Omental fat pad (tissue), 4 donors: ENCODE measurements around the gene KRT15. TPM values are rescaled to one million over a fixed set of nuclear protein-coding genes. Genes with fewer than 3 reads are reported as not detected.

Experiments
- ATAC-seq: fragments of 150-250 bp; one replicate; pipeline ENCODE4 v1.9.1; 2016; ENCODE audit warnings: mild to moderate bottlenecking, moderate library complexity; ENCODE audit not compliant: low FRiP score
- DNase-seq: peaks from one replicate; pipeline ENCODE4 v3.0.0-alpha.2; 2019; ENCODE audit warnings: low spot score
- CTCF ChIP-seq, 3 donors: fragments of 450-650 bp; IDR thresholded peaks; one replicate each; pipeline ENCODE4 v1.5.1; 2016 to 2017; ENCODE audit warnings: antibody characterized with exemption in 3 of 3, mild to moderate bottlenecking in 3 of 3, moderate library complexity in 2 of 3
- total RNA-seq, 4 donors: library from RNA; depleted of rRNA; stranded (reverse); fragments of >200 nt; gene quantifications; one replicate each; pipeline ENCODE4 v1.1.0, GENCODE V29; 2016

Gene KRT15
- total RNA-seq, 4 donors from 2014 or later, result 0.31 to 2.5 (median 1.8) TPM; not detected in 1

- no peak for TF ChIP-seq CTCF (IDR thresholded peaks at IDR 0.05)
- DNase-seq (no peak), ATAC-seq (no peak)
Observed at GRCh38 chr17:41549596-41550039, 30.9 kb upstream of the KRT15 start.

DNA sequence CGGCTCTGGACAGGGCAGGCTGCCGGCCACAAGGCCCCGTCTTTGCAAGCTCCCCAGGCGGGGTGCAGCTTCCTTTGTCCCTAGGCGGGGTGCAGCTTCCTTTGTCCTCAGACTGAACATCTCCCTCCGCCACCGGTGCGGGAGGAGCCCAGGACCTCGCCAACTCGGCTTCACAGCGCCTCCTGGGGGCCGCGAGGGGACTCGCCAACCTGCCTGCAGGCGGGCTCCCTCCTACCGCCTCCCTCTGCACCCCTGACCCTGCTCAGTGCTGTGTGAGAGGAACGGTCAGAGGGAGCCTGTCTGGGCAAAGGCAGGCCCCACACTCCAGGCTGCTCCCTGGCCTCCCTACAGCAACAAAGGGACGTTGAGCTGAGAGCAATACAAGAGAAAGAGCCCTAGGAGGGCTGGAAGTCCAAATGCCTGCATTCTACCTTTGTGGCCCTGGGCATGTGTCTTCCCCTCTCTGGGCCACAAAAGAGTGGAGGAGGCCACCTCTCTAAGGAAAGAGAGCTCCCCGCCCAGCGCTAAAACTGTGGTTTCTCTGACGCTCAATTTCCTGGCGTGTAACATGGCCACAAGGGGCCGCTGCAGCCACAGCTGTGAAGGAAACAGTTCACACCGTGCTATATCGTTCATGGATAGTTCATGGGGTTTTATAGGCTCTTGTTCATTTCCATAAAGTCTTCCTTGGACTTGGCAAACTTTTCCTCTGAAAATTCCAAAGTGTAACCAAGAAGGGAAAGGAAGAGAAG lies 30.3 kb upstream of the KRT15 start:
- DNase-seq (peak; percentile 81), ATAC-seq (peak; percentile 73)
- TF ChIP-seq CTCF (IDR thresholded peaks at IDR 0.05), result peak in 2 of 3 donors; percentile 2 to 7

DNA sequence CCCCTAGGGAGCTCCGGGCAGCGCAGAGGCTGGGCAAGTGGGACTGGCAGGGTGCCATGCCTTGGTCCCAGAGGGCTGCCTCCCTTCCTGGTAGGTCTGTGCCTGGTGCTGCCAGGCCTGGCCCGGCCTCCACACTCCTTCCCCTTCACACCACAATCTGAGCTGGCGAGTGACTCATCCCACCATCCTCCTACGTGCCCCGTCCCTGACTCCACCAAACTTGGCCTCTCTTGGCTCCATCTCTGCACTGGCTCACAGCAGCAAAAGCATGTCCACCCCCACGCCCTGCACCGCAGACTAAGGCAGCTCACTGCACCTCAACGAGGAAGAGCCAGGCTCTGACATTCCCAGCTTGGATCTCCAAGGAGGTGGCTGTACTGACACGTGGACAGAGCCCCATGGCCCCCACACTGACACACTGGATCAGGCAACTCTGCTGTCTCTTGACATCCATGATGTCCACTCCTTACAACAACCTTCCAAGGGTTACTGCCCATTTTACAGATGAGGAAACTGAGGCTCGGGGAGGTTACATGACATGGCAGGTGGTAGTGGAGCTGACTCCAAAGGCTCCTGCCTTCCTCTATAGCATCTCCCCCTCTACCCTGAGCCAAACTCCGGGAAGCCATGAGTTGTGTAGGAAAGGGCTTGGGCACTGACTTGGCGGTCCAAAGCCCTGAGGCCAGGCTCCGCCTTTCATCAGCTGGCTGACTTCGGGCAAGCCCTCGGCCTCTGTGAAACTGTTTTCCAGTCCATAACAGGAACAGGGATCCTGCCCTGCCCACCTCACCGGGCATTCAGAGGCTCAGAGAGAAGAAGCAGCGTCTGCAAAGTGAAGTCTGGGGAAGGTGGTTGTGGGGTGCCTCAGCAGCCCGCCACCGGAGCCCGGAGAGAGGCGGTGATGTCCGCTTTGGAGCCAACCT lies 29.5 kb upstream of the KRT15 start:
- ATAC-seq (peak; percentile 90), DNase-seq (peak; percentile 68)
- no peak for TF ChIP-seq CTCF (IDR thresholded peaks at IDR 0.05)

DNA sequence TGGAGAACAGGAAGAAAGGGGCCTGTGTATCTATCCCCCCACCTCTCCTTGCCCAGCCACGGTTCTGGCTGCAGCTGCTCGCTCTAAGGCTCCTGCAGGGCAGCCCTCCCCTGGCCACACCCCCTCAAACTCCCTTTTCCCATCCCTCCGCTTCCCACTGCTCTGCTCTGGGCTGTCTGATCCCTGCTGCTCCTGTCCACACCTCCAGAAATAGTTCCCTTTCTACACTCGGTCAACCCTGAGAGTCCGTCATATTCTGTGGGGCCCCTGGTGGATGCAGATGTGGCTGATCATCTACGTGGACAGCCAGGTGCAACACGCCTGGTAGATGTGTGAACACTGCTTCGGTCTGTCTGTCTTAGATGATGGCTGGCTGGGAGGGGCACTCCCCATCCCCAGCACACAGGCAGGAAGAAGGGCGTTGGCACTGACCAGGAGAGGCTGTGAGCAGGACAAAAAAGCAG lies 28.7 kb upstream of the KRT15 start:
- no peak for DNase-seq
- TF ChIP-seq CTCF (IDR thresholded peaks at IDR 0.05), result no peak
- ATAC-seq, result peak; percentile 52

- no peak for TF ChIP-seq CTCF (IDR thresholded peaks at IDR 0.05)
- DNase-seq (no peak), ATAC-seq (no peak)
Observed at GRCh38 chr17:41546819-41547218, 28.1 kb upstream of the KRT15 start.

- DNase-seq, result no peak
- no peak for ATAC-seq
- TF ChIP-seq CTCF (IDR thresholded peaks at IDR 0.05), result no peak
Observed at GRCh38 chr17:41545829-41546410, 27.2 kb upstream of the KRT15 start.
